B cell (primary cell): ENCODE results near the gene MYO16. TPM values are rescaled to one million over a fixed set of nuclear protein-coding genes. Genes with fewer than 3 reads are reported as not detected.

Experiments used
- ATAC-seq: fragments of 200-7000 bp; cut with Tn5 transposase; one replicate; pipeline ENCODE4 v1.10.0; 2021; ENCODE audit warnings: low read depth, mild to moderate bottlenecking, moderate number of reproducible peaks, moderate library complexity
- CTCF ChIA-PET: fragments of 350-600 bp; sonication (Branson Sonifier 250); formaldehyde crosslinking; loops from one replicate; lab custom pipeline; 2021; ENCODE audit warnings: antibody characterized with exemption, inconsistent platforms; lab: Charles Lee
- POLR2A ChIA-PET: fragments of 350-600 bp; sonication (Branson Sonifier 250); formaldehyde crosslinking; loops from one replicate; lab custom pipeline; 2021; ENCODE audit warnings: antibody characterized with exemption; lab: Charles Lee
- DNase-seq: peaks from one replicate; pipeline ENCODE4 v3.0.0; 2013
- H2AFZ ChIP-seq: 2 replicates; pipeline ENCODE4 v1.6.1; 2012; ENCODE audit warnings: mild to moderate bottlenecking, low read depth, low read length; ENCODE audit not compliant: insufficient read depth, poor library complexity, severe bottlenecking
- H3K27ac ChIP-seq, 2 donors: 1 replicate in 1 of 2; 2 replicates in 1 of 2; pipeline ENCODE4 v1.5.1; 2012 to 2013; ENCODE audit warnings: low read length in 2 of 2, mild to moderate bottlenecking in 2 of 2, moderate library complexity in 1 of 2
- H3K27me3 ChIP-seq, 4 experiments: fragments of 200-600 bp in 1 of 4; sonication (generic) in 1 of 4; replicated peaks in 1 of 4; 1 replicate in 2 of 4; 2 replicates in 2 of 4; pipeline versions ENCODE4 v1.6.1 to v1.7.0; 2013 to 2016; ENCODE audit warnings: low read length in 3 of 4, mild to moderate bottlenecking in 2 of 4, mixed read lengths in 1 of 4, moderate library complexity in 1 of 4; ENCODE audit not compliant: insufficient read depth in 4 of 4, control insufficient read depth in 3 of 4; ENCODE audit errors: control extremely low read depth in 1 of 4
- H3K36me3 ChIP-seq, 2 experiments: replicated peaks in 1 of 2; 1 replicate in 1 of 2; 2 replicates in 1 of 2; pipeline versions ENCODE4 v1.6.1 to v1.7.1; 2013; ENCODE audit warnings: low read length in 1 of 2; ENCODE audit not compliant: insufficient read depth in 2 of 2, control insufficient read depth in 1 of 2; ENCODE audit errors: control extremely low read depth in 1 of 2, extremely low read depth in 1 of 2
- H3K4me1 ChIP-seq, 2 donors: fragments of 200-600 bp in 1 of 2; sonication (generic) in 1 of 2; 1 replicate in 1 of 2; 2 replicates in 1 of 2; pipeline versions ENCODE4 v1.5.1 to v1.6.1; 2013 to 2017; ENCODE audit warnings: low read length in 2 of 2; ENCODE audit not compliant: control insufficient read depth in 2 of 2, insufficient read depth in 2 of 2
- H3K4me2 ChIP-seq: replicated peaks from 2 replicates; pipeline ENCODE3; 2012; ENCODE audit warnings: mild to moderate bottlenecking, low read depth, low read length; ENCODE audit not compliant: poor library complexity, severe bottlenecking
- H3K4me3 ChIP-seq, 5 experiments: fragments of 200-600 bp in 1 of 5; sonication (generic) in 1 of 5; 1 replicate in 3 of 5; 2 replicates in 2 of 5; pipeline versions ENCODE4 v1.5.1 to v1.7.0; 2011 to 2016; ENCODE audit warnings: low read length in 4 of 5, mild to moderate bottlenecking in 4 of 5, low read depth in 2 of 5, control low read depth in 1 of 5, moderate library complexity in 1 of 5; ENCODE audit not compliant: insufficient read depth in 1 of 5; ENCODE audit errors: control extremely low read depth in 1 of 5, extremely low read depth in 1 of 5
- H3K79me2 ChIP-seq: fragments of 200-600 bp; sonication (generic); one replicate; pipeline ENCODE4 v1.6.0; 2016; ENCODE audit warnings: low read length; ENCODE audit not compliant: control insufficient read depth, insufficient read depth
- H3K9ac ChIP-seq: fragments of 200-600 bp; sonication (generic); 2 replicates; pipeline ENCODE4 v1.6.1; 2017; ENCODE audit warnings: mild to moderate bottlenecking, low read length, moderate library complexity
- H3K9me3 ChIP-seq, 3 donors: one replicate each; pipeline versions ENCODE4 v1.6.1 to v1.7.1; 2013; ENCODE audit warnings: low read length in 2 of 3; ENCODE audit not compliant: control insufficient read depth in 2 of 3, insufficient read depth in 1 of 3; ENCODE audit errors: control extremely low read depth in 1 of 3
- H4K20me1 ChIP-seq: 2 replicates; pipeline ENCODE4 v1.6.0; 2012; ENCODE audit warnings: mild to moderate bottlenecking, low read length; ENCODE audit not compliant: insufficient read depth, control insufficient read depth, poor library complexity, severe bottlenecking
- H3K27ac Mint-ChIP-seq: one replicate; pipeline ENCODE4 v1.8.0; 2021; ENCODE audit warnings: mixed read lengths
- H3K27me3 Mint-ChIP-seq: one replicate; pipeline ENCODE4 v1.8.0; 2021; ENCODE audit warnings: mixed read lengths
- H3K4me1 Mint-ChIP-seq: one replicate; pipeline ENCODE4 v1.8.0; 2021; ENCODE audit warnings: mixed read lengths
- H3K4me3 Mint-ChIP-seq: one replicate; pipeline ENCODE4 v1.8.0; 2021; ENCODE audit warnings: mixed read lengths
- H3K9me3 Mint-ChIP-seq: one replicate; pipeline ENCODE4 v1.8.0; 2022; ENCODE audit warnings: mixed read lengths; ENCODE audit not compliant: insufficient read depth
- EZH2 ChIP-seq: IDR thresholded peaks from 2 replicates; pipeline ENCODE4 v1.6.1; 2012; ENCODE audit warnings: borderline replicate concordance, low read depth, mild to moderate bottlenecking, moderate library complexity, low read length; ENCODE audit not compliant: insufficient read depth, poor library complexity, severe bottlenecking
- WGBS: methylation state at CpG from one replicate; pipeline ENCODE4 v1.1.5; 2013; ENCODE audit warnings: missing lambda C conversion rate; ENCODE audit not compliant: insufficient coverage; 5-methylcytosine and 5-hydroxymethylcytosine counted together
- intact Hi-C: fragments of 100-400 bp; cut with micrococcal nuclease; formaldehyde crosslinking; loops from one replicate; pipeline ENCODE4 v1.10.0; 2022
- polyA plus RNA-seq: library from polyadenylated mRNA; depleted of rRNA; stranded (reverse); fragments of >200 nt; gene quantifications from 2 replicates; pipeline ENCODE4 v1.2.3, GENCODE V29; 2012
- total RNA-seq, 2 donors: library from RNA; stranded (reverse); fragments of 120-200 nt in 1 of 2; gene quantifications; 1 replicate in 1 of 2; 2 replicates in 1 of 2; pipeline versions ENCODE4 v1.2.3 to v1.2.4, GENCODE V29; 2013 to 2022
- TF ChIP-seq, protein P1 (sequence below): fragments of 200-600 bp; IDR thresholded peaks from one replicate; pipeline ENCODE4 v1.8.0; 2022; ENCODE audit warnings: antibody characterized with exemption, mild to moderate bottlenecking

MYO16 gene
- total and polyA plus RNA-seq, 2 donors (not counting 1 experiment from before 2014, with no cell fraction given) = not detected

DNA sequence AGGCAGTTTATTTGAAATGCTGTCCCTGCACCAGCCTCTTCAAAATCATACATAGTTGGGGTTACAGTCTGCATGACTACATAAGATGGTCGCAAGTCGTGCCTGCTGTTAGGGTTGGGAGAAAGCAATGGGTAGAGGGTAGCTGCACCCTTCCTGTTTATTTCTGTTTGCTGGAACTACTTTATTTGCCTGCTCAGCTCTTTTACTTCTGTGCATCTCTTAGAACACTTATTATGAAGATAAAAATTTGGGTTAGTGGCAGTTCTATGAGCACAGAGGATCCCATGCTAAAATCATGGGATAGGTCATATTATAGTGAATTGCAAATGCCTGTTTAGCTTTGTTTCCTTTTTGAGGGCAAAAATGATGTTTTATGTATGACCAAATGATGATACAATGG, 160.1 kb downstream of the MYO16 start:
- H3K4me3 Mint-ChIP-seq = no peak overlapping the region
- H3K9ac ChIP-seq = no peak overlapping the region
- H3K27me3 ChIP-seq = no peaks in the 10 kb centered on the region
- DNase-seq (no peak), ATAC-seq (no peak)
- no CpG with 5 or more reads among the region's 2 CpGs for WGBS
- H3K9me3 ChIP-seq = no peaks in the 10 kb centered on the region
- no peak overlapping the region for H3K4me3 ChIP-seq
- H3K27ac ChIP-seq = no peak overlapping the region
- H3K4me1 Mint-ChIP-seq = no peaks in the 10 kb centered on the region
- H3K27me3 Mint-ChIP-seq = no peaks in the 10 kb centered on the region
- H3K9me3 Mint-ChIP-seq = no peaks in the 10 kb centered on the region
- H3K79me2 ChIP-seq = no peaks in the 10 kb centered on the region
- H3K4me1 ChIP-seq = no peaks in the 10 kb centered on the region
- intact Hi-C loops = no loop called here
- H4K20me1 ChIP-seq = no peaks in the 10 kb centered on the region
- no peaks in the 10 kb centered on the region for H3K36me3 ChIP-seq
- no peak overlapping the region for H3K27ac Mint-ChIP-seq
- CTCF ChIA-PET = no interaction called here
- POLR2A ChIA-PET = no interaction called here
- no peak overlapping the region for H3K4me2 ChIP-seq
- H2AFZ ChIP-seq = no peak overlapping the region
- TF ChIP-seq, protein P1, sequence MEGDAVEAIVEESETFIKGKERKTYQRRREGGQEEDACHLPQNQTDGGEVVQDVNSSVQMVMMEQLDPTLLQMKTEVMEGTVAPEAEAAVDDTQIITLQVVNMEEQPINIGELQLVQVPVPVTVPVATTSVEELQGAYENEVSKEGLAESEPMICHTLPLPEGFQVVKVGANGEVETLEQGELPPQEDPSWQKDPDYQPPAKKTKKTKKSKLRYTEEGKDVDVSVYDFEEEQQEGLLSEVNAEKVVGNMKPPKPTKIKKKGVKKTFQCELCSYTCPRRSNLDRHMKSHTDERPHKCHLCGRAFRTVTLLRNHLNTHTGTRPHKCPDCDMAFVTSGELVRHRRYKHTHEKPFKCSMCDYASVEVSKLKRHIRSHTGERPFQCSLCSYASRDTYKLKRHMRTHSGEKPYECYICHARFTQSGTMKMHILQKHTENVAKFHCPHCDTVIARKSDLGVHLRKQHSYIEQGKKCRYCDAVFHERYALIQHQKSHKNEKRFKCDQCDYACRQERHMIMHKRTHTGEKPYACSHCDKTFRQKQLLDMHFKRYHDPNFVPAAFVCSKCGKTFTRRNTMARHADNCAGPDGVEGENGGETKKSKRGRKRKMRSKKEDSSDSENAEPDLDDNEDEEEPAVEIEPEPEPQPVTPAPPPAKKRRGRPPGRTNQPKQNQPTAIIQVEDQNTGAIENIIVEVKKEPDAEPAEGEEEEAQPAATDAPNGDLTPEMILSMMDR = no peak
- TF ChIP-seq EZH2 = no peak

DNA sequence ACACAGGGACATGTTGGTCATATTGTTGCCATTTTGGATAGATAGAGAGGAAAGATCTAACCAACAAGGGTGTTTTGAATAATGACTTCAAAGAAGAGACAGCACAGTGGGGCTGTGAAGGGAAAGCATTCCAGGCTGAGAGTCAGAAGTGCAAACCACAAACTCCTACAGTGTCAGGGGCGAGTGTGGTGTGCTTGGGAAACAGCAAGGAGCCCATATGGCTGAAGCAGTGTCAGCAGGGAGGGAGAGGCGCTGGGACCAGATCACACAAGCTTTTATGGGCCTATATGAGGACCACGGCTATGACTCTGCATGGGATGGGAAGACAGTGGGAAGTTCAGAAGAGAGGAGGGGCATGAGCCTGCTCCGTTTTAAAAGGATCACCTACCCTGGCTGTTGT, 166.4 kb downstream of the MYO16 start:
- H3K4me3 Mint-ChIP-seq = no peak overlapping the region
- ATAC-seq (no peak), DNase-seq (no peak)
- H3K27me3 Mint-ChIP-seq = no peaks in the 10 kb centered on the region
- no peaks in the 10 kb centered on the region for H3K4me1 Mint-ChIP-seq
- no peak overlapping the region for H3K4me3 ChIP-seq
- TF ChIP-seq, protein P1 = no peak
- TF ChIP-seq EZH2 = no peak
- H3K79me2 ChIP-seq = no peaks in the 10 kb centered on the region
- H3K36me3 ChIP-seq = no peaks in the 10 kb centered on the region
- CTCF ChIA-PET = no interaction called here
- H3K9ac ChIP-seq = no peak overlapping the region
- POLR2A ChIA-PET = no interaction called here
- no peak overlapping the region for H2AFZ ChIP-seq
- no peaks in the 10 kb centered on the region for H3K27me3 ChIP-seq
- H3K9me3 Mint-ChIP-seq = peaks cover 4% of the 10 kb centered on the region
- H3K4me2 ChIP-seq = no peak overlapping the region
- H3K9me3 ChIP-seq = no peaks in the 10 kb centered on the region
- no peak overlapping the region for H3K27ac ChIP-seq
- intact Hi-C loops = no loop called here
- H3K4me1 ChIP-seq = no peaks in the 10 kb centered on the region
- H4K20me1 ChIP-seq = no peaks in the 10 kb centered on the region
- WGBS = 72% methylated on average over 4 of the region's 4 CpGs
- no peak overlapping the region for H3K27ac Mint-ChIP-seq
